ENCODE data around the gene PNLDC1.

DNA sequence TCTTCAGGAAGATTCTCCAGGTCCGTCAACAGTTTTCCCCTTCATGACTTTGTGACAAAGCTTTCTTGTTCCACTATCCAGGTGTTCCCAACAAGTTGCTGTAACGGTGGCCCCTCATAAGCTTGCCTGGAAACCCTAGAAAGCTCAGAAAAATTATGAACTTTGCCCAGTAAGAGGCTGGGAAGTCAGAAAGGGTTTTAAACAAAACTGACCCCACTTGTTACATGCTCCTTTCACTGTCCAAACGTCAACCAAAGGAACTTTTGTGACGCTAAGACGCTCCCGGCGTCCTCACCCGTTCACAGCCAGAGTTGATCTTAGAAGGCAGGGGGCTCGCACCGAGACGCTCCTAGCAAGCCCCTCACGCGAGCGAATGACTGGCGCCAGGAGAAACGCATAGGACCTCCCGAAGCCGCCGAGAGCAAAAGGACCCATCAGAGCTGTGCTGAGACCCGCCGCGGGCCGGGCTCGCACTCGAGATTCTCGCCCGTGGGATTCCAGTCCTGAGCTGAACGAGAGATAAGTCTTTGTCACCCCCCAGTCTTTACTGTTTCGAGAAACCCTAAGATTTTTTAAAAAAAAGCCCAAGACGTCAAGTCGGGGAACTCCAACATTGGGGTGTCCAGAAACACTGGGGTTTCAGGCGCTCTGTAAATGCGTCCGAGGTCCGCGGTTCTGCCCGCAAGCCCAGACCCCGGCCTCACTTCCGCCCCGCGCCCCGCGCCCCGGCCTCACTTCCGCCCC is 38.8 kb upstream of the PNLDC1 start:
- TF ChIP-seq CEBPB (IDR thresholded peaks at IDR 0.05), result no peak
- TF ChIP-seq YY1 (IDR thresholded peaks at IDR 0.05; ENCODE audit: low read depth), result no peak
- TF ChIP-seq TAF1 (IDR thresholded peaks at IDR 0.05; ENCODE audit: low read depth), result no peak
- TF ChIP-seq, protein P1, sequence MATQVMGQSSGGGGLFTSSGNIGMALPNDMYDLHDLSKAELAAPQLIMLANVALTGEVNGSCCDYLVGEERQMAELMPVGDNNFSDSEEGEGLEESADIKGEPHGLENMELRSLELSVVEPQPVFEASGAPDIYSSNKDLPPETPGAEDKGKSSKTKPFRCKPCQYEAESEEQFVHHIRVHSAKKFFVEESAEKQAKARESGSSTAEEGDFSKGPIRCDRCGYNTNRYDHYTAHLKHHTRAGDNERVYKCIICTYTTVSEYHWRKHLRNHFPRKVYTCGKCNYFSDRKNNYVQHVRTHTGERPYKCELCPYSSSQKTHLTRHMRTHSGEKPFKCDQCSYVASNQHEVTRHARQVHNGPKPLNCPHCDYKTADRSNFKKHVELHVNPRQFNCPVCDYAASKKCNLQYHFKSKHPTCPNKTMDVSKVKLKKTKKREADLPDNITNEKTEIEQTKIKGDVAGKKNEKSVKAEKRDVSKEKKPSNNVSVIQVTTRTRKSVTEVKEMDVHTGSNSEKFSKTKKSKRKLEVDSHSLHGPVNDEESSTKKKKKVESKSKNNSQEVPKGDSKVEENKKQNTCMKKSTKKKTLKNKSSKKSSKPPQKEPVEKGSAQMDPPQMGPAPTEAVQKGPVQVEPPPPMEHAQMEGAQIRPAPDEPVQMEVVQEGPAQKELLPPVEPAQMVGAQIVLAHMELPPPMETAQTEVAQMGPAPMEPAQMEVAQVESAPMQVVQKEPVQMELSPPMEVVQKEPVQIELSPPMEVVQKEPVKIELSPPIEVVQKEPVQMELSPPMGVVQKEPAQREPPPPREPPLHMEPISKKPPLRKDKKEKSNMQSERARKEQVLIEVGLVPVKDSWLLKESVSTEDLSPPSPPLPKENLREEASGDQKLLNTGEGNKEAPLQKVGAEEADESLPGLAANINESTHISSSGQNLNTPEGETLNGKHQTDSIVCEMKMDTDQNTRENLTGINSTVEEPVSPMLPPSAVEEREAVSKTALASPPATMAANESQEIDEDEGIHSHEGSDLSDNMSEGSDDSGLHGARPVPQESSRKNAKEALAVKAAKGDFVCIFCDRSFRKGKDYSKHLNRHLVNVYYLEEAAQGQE (IDR thresholded peaks at IDR 0.05; ENCODE audit: low read depth), result no peak
- TF ChIP-seq EP300 (IDR thresholded peaks at IDR 0.05; ENCODE audit: borderline replicate concordance), result 0 out of 2 replicates have a peak, but pooled peaks have one; percentile 12
- no peak for TF ChIP-seq RAD21 (IDR thresholded peaks at IDR 0.05; ENCODE audit: low read depth)
- TF ChIP-seq, protein P2, sequence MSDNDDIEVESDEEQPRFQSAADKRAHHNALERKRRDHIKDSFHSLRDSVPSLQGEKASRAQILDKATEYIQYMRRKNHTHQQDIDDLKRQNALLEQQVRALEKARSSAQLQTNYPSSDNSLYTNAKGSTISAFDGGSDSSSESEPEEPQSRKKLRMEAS (IDR thresholded peaks at IDR 0.05), result no peak; the same call in 1 of the 2 replicates
- no peak for TF ChIP-seq CREB1 (IDR thresholded peaks at IDR 0.05; ENCODE audit: low read depth)
- no peak for TF ChIP-seq TEAD4 (IDR thresholded peaks at IDR 0.05)
- no peak for TF ChIP-seq FOXM1 (IDR thresholded peaks at IDR 0.05; ENCODE audit: borderline replicate concordance, low read depth)
- no peak for TF ChIP-seq TCF12 (IDR thresholded peaks at IDR 0.05; ENCODE audit: low read depth)
